Loucy (cell line): ENCODE measurements around the gene FAM53B.

Experiments
- CTCF ChIP-seq: fragments of 200-600 bp; sonication (generic); conservative IDR thresholded peaks from 2 replicates; pipeline ENCODE4 v1.5.1; 2014; ENCODE audit warnings: mild to moderate bottlenecking, antibody characterized with exemption, low read length
- EZH2phosphoT487 ChIP-seq: fragments of 200-600 bp; IDR thresholded peaks from 2 replicates; pipeline ENCODE4 v1.6.1; 2018; ENCODE audit warnings: antibody characterized with exemption, mild to moderate bottlenecking, moderate library complexity, borderline replicate concordance

GRCh38 chr10:124671486-124672075 is 72.6 kb downstream of the FAM53B start:
- TF ChIP-seq CTCF (peak; percentile 17; the same call in 1 of the 2 replicates), EZH2phosphoT487 (no peak)
